ENCODE measurements around the gene SFMBT2. TPM values are rescaled to one million over a fixed set of nuclear protein-coding genes. Genes with fewer than 3 reads are reported as not detected.

Gene SFMBT2
- total RNA-seq, 6 experiments from 2014 or later: 0.03 to 0.12 (median 0.06) TPM

GRCh38 chr10:7414766-7415165 is 3.9 kb upstream of the SFMBT2 start:
- peaks cover 30% of the 10 kb centered on the region for H3K27me3 Mint-ChIP-seq (ENCODE audit: insufficient read depth)
- no peaks in the 10 kb centered on the region for H3K9me3 Mint-ChIP-seq
- TF ChIP-seq CTCF (IDR thresholded peaks at IDR 0.05): no peak
- no peak overlapping the region for H3K4me3 Mint-ChIP-seq
- no peaks in the 10 kb centered on the region for H3K36me3 Mint-ChIP-seq (ENCODE audit: low read depth)
- H3K27ac Mint-ChIP-seq: no peak overlapping the region
- H3K4me1 Mint-ChIP-seq (ENCODE audit: low read depth): peaks cover 10% of the 10 kb centered on the region
- DNase-seq: no peak

GRCh38 chr10:7412928-7413282 is 2.1 kb upstream of the SFMBT2 start:
- H3K27me3 Mint-ChIP-seq (ENCODE audit: insufficient read depth): peaks cover 38% of the 10 kb centered on the region
- peaks cover 18% of the 10 kb centered on the region for H3K4me1 Mint-ChIP-seq (ENCODE audit: low read depth)
- no peak overlapping the region for H3K27ac Mint-ChIP-seq
- DNase-seq: no peak
- H3K4me3 Mint-ChIP-seq: no peak overlapping the region
- no peaks in the 10 kb centered on the region for H3K9me3 Mint-ChIP-seq
- H3K36me3 Mint-ChIP-seq (ENCODE audit: low read depth): no peaks in the 10 kb centered on the region
- TF ChIP-seq CTCF (IDR thresholded peaks at IDR 0.05): no peak

- DNase-seq: no peak
- Mint-ChIP-seq H3K27ac (no peak overlapping the region), H3K4me3 (no peak overlapping the region), H3K36me3 (ENCODE audit: low read depth) (no peaks in the 10 kb centered on the region), H3K27me3 (ENCODE audit: insufficient read depth) (peaks cover 38% of the 10 kb centered on the region), H3K9me3 (no peaks in the 10 kb centered on the region), H3K4me1 (ENCODE audit: low read depth) (peaks cover 18% of the 10 kb centered on the region)
- TF ChIP-seq CTCF (IDR thresholded peaks at IDR 0.05): no peak
Measured at GRCh38 chr10:7412237-7412927, 1.5 kb upstream of the SFMBT2 start.

- H3K4me3 Mint-ChIP-seq: no peak overlapping the region
- H3K4me1 Mint-ChIP-seq (ENCODE audit: low read depth): peaks cover 18% of the 10 kb centered on the region
- no peak for DNase-seq
- no peaks in the 10 kb centered on the region for H3K36me3 Mint-ChIP-seq (ENCODE audit: low read depth)
- no peak for TF ChIP-seq CTCF (IDR thresholded peaks at IDR 0.05)
- H3K9me3 Mint-ChIP-seq: no peaks in the 10 kb centered on the region
- peaks cover 38% of the 10 kb centered on the region for H3K27me3 Mint-ChIP-seq (ENCODE audit: insufficient read depth)
- H3K27ac Mint-ChIP-seq: no peak overlapping the region
Measured at GRCh38 chr10:7411671-7412128, 866 bp upstream of the SFMBT2 start.

GRCh38 chr10:7410301-7410861 is 453 bp downstream of the SFMBT2 start:
- TF ChIP-seq CTCF (IDR thresholded peaks at IDR 0.05): no peak
- Mint-ChIP-seq H3K27ac (no peak overlapping the region), H3K27me3 (ENCODE audit: insufficient read depth) (peaks cover 40% of the 10 kb centered on the region), H3K36me3 (ENCODE audit: low read depth) (no peaks in the 10 kb centered on the region), H3K4me1 (ENCODE audit: low read depth) (peaks cover 18% of the 10 kb centered on the region), H3K9me3 (no peaks in the 10 kb centered on the region), H3K4me3 (peak overlapping the region; percentile 73)
- no peak for DNase-seq

Measured in HFFc6 (cell line).